HUES64 (cell line): ENCODE results near the gene SLC25A38. TPM values are rescaled to one million over a fixed set of nuclear protein-coding genes. Genes with fewer than 3 reads are reported as not detected.
A peak's percentile ranks its signal among the peaks of the same experiment; 100 is the strongest.

Experiments
- H3K27ac ChIP-seq: 2 replicates; pipeline ENCODE4 v1.7.0; 2013; ENCODE audit warnings: low read depth, low read length, inconsistent platforms
- H3K27me3 ChIP-seq: 2 replicates; pipeline ENCODE4 v1.6.1; 2013; ENCODE audit warnings: mild to moderate bottlenecking, low read length; ENCODE audit not compliant: insufficient read depth
- H3K36me3 ChIP-seq: 2 replicates; pipeline ENCODE4 v1.6.1; 2013; ENCODE audit warnings: mild to moderate bottlenecking, low read length; ENCODE audit not compliant: insufficient read depth
- H3K4me1 ChIP-seq: 2 replicates; pipeline ENCODE4 v1.6.1; 2013; ENCODE audit warnings: mild to moderate bottlenecking, low read length, moderate library complexity; ENCODE audit not compliant: insufficient read depth
- H3K4me3 ChIP-seq: 2 replicates; pipeline ENCODE4 v1.5.1; 2013; ENCODE audit warnings: mild to moderate bottlenecking, low read length, moderate library complexity
- H3K9ac ChIP-seq: 2 replicates; pipeline ENCODE4 v1.6.1; 2013; ENCODE audit warnings: mild to moderate bottlenecking, low read depth, low read length
- H3K9me3 ChIP-seq: 2 replicates; pipeline ENCODE4 v1.6.1; 2013; ENCODE audit warnings: low read depth, low read length; ENCODE audit not compliant: insufficient read depth
- WGBS: fragments of 150-250, 120-280 bp; methylation state at CpG from one replicate; pipeline ENCODE4 v1.1.7; 2013; ENCODE audit warnings: missing lambda C conversion rate; 5-methylcytosine and 5-hydroxymethylcytosine counted together
- polyA plus RNA-seq, 2 experiments: library from polyadenylated mRNA; stranded (reverse); fragments of 50-300 nt; gene quantifications; one replicate each; pipeline ENCODE4 v1.2.3, GENCODE V29; 2013

SLC25A38 gene
- 32.8 TPM for polyA plus RNA-seq (2013, experiment 1 of 2)
- polyA plus RNA-seq (2013, experiment 2 of 2), result 27.3 TPM

GRCh38 chr3:39383045-39383880, at the start of gene SLC25A38:
Gene SLC25A38, plus strand, starts transcription at chr3:39383370. Its CDS starts 355 bp downstream, at chr3:39383725.
- Histone ChIP-seq H3K27me3 (no peaks in the 10 kb centered on the region), H3K27ac (peak within 1 kb of the TSS; percentile 86), H3K4me3 (peak within 1 kb of the TSS; percentile 84), H3K9ac (peak within 1 kb of the TSS; percentile 83), H3K36me3 (no peaks in the 10 kb centered on the region), H3K4me1 (peaks cover 15% of the 10 kb centered on the region), H3K9me3 (no peaks in the 10 kb centered on the region)
- under 1% methylated on average over 61 of the region's 62 CpGs for WGBS

GRCh38 chr3:39333607-39334006, 49.6 kb upstream of the SLC25A38 start:
- Histone ChIP-seq H3K4me1 (peaks cover 14% of the 10 kb centered on the region), H3K27me3 (no peaks in the 10 kb centered on the region), H3K4me3 (no peak overlapping the region), H3K27ac (no peak overlapping the region), H3K36me3 (no peaks in the 10 kb centered on the region), H3K9ac (no peak overlapping the region), H3K9me3 (no peaks in the 10 kb centered on the region)

- no peaks in the 10 kb centered on the region for H3K36me3 ChIP-seq
- H3K4me3 ChIP-seq, result no peak overlapping the region
- H3K27ac ChIP-seq, result no peak overlapping the region
- H3K4me1 ChIP-seq, result peaks cover 14% of the 10 kb centered on the region
- 96% methylated on average over 3 of the region's 4 CpGs for WGBS
- H3K9me3 ChIP-seq, result no peaks in the 10 kb centered on the region
- H3K27me3 ChIP-seq, result no peaks in the 10 kb centered on the region
- no peak overlapping the region for H3K9ac ChIP-seq
Measured at GRCh38 chr3:39334205-39334604, 49.0 kb upstream of the SLC25A38 start.

- Histone ChIP-seq H3K36me3 (no peaks in the 10 kb centered on the region), H3K27ac (no peak overlapping the region), H3K4me1 (no peaks in the 10 kb centered on the region), H3K9me3 (no peaks in the 10 kb centered on the region), H3K4me3 (no peak overlapping the region), H3K27me3 (no peaks in the 10 kb centered on the region), H3K9ac (no peak overlapping the region)
- 97% methylated on average over 1 of the region's 1 CpG for WGBS
Measured at GRCh38 chr3:39338201-39338600, 45.0 kb upstream of the SLC25A38 start.

GRCh38 chr3:39339086-39339485, 44.1 kb upstream of the SLC25A38 start:
- Histone ChIP-seq H3K4me3 (no peak overlapping the region), H3K9ac (no peak overlapping the region), H3K4me1 (no peaks in the 10 kb centered on the region), H3K36me3 (no peaks in the 10 kb centered on the region), H3K27ac (no peak overlapping the region), H3K9me3 (no peaks in the 10 kb centered on the region), H3K27me3 (no peaks in the 10 kb centered on the region)
- 100% methylated on average over 1 of the region's 1 CpG for WGBS

GRCh38 chr3:39343076-39343717, 40.0 kb upstream of the SLC25A38 start:
- Histone ChIP-seq H3K27ac (no peak overlapping the region), H3K27me3 (no peaks in the 10 kb centered on the region), H3K4me1 (peaks cover 12% of the 10 kb centered on the region; the same call in 1 of the 2 replicates), H3K9me3 (no peaks in the 10 kb centered on the region), H3K36me3 (no peaks in the 10 kb centered on the region), H3K9ac (no peak overlapping the region), H3K4me3 (no peak overlapping the region)
- 94% methylated on average over 1 of the region's 1 CpG for WGBS

GRCh38 chr3:39343760-39344159, 39.4 kb upstream of the SLC25A38 start:
- Histone ChIP-seq H3K27me3 (no peaks in the 10 kb centered on the region), H3K9ac (no peak overlapping the region), H3K4me3 (no peak overlapping the region), H3K9me3 (no peaks in the 10 kb centered on the region), H3K4me1 (peaks cover 12% of the 10 kb centered on the region; the same call in 1 of the 2 replicates), H3K36me3 (no peaks in the 10 kb centered on the region), H3K27ac (no peak overlapping the region)

- Histone ChIP-seq H3K4me1 (peaks cover 12% of the 10 kb centered on the region; the same call in 1 of the 2 replicates), H3K36me3 (no peaks in the 10 kb centered on the region), H3K27me3 (no peaks in the 10 kb centered on the region), H3K4me3 (no peak overlapping the region), H3K9me3 (no peaks in the 10 kb centered on the region), H3K27ac (no peak overlapping the region), H3K9ac (no peak overlapping the region)
Measured at GRCh38 chr3:39344746-39345344, 38.3 kb upstream of the SLC25A38 start.

- Histone ChIP-seq H3K36me3 (no peaks in the 10 kb centered on the region), H3K4me1 (peaks cover 12% of the 10 kb centered on the region; the same call in 1 of the 2 replicates), H3K27me3 (no peaks in the 10 kb centered on the region), H3K9ac (no peak overlapping the region), H3K9me3 (no peaks in the 10 kb centered on the region), H3K4me3 (no peak overlapping the region), H3K27ac (no peak overlapping the region)
- WGBS, result no CpG with 5 or more reads among the region's 2 CpGs
Measured at GRCh38 chr3:39346785-39347585, 36.2 kb upstream of the SLC25A38 start.

GRCh38 chr3:39347586-39347876, 35.6 kb upstream of the SLC25A38 start:
- no peaks in the 10 kb centered on the region for H3K27me3 ChIP-seq
- no peak overlapping the region for H3K9ac ChIP-seq
- H3K27ac ChIP-seq, result no peak overlapping the region
- peaks cover 12% of the 10 kb centered on the region; the same call in 1 of the 2 replicates for H3K4me1 ChIP-seq
- 56% methylated on average over 3 of the region's 3 CpGs for WGBS
- no peaks in the 10 kb centered on the region for H3K36me3 ChIP-seq
- H3K4me3 ChIP-seq, result no peak overlapping the region
- H3K9me3 ChIP-seq, result no peaks in the 10 kb centered on the region

GRCh38 chr3:39349080-39349479, 34.1 kb upstream of the SLC25A38 start:
- no peaks in the 10 kb centered on the region for H3K36me3 ChIP-seq
- H3K27me3 ChIP-seq, result no peaks in the 10 kb centered on the region
- H3K27ac ChIP-seq, result no peak overlapping the region
- H3K4me3 ChIP-seq, result no peak overlapping the region
- 58% methylated on average over 3 of the region's 3 CpGs for WGBS
- H3K4me1 ChIP-seq, result peaks cover 12% of the 10 kb centered on the region; the same call in 1 of the 2 replicates
- H3K9ac ChIP-seq, result no peak overlapping the region
- H3K9me3 ChIP-seq, result no peaks in the 10 kb centered on the region
